ENCODE results near the gene SMIM36. TPM values are rescaled to one million over a fixed set of nuclear protein-coding genes. Genes with fewer than 3 reads are reported as not detected.
"Not testable (repeated sequence)": the region's sequence is repeated elsewhere in the genome, so short reads cannot be mapped to it uniquely, and the experiment has no call there.

Gene SMIM36
- total RNA-seq, 1 donor from 2014 or later: not detected

DNA sequence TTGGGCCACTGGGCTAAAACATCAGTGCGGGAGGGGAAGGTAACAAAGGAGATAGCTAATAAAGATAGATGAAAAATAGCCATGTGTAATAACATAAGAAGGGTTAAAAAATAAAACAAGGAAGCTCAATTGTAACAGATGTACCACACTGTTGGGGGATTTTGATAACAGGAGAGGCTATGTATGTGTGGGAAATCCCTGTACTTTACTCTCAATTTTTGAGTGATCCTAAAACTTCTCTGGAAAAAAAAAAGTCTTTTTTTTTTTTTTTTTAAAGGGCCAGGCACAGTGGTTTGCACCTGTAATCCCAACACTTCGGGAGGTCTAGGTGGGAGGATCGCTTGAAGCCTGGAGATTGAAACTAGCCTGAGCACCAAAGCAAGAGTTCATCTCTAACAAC lies 87.7 kb downstream of the SMIM36 start:
- DNase-seq: no peak
- ATAC-seq (ENCODE audit: poor library complexity): no peak
- intact Hi-C loops (cut with DNase I): no loop called here

GRCh38 chr17:55422828-55423164 lies 88.5 kb downstream of the SMIM36 start:
- ATAC-seq (ENCODE audit: poor library complexity); DNase-seq: not testable (repeated sequence)

DNA sequence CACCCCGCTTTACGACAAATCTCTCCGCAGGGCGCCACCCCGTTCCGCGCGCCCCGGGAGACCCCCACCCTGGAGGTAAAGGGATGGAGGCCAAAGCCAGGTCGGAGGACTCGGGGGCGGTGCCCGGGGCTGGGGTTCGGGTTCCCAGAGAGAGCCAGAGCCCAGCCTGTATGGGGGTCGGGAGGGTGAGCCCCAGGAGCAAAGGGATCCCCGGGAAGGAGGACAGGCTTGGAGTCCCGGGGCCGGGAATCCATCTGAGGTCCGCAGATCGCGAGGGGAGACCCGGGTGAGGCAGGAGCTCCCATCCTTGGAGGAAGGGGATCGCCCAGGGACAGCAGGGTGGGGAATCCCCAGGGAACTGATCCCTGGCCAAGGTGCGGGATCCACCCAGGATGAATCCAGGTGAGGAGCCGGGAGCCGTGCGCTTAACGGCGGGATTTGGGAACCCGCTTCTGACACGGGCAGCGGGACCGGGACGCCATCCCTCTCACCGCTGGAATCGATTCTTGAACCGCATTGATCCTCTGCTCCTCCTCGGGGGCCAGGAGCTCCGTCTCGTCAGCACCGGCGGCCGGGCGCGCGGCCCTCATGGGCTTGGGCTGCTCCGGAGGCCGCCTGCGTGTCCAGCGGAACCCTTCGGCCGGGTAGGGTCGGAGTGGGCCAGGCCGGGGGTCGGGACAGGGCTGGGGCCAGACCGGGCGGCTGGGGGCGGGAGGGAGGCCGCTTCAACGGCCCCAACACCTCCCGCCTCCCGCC lies 89.9 kb downstream of the SMIM36 start, which contains the start of gene MMD:
Gene MMD, minus strand, starts transcription at position 657 of the 756 bp plus-strand sequence. Its CDS starts 140 bp downstream, at position 517.
- ATAC-seq (ENCODE audit: poor library complexity) (peak; percentile 23), DNase-seq (no peak)
- intact Hi-C loops (cut with DNase I): no loop called here

More at GRCh38 chr17:55422828-55423164, 88.5 kb downstream of the SMIM36 start:
- intact Hi-C loops (cut with DNase I): not testable (repeated sequence)

DNA sequence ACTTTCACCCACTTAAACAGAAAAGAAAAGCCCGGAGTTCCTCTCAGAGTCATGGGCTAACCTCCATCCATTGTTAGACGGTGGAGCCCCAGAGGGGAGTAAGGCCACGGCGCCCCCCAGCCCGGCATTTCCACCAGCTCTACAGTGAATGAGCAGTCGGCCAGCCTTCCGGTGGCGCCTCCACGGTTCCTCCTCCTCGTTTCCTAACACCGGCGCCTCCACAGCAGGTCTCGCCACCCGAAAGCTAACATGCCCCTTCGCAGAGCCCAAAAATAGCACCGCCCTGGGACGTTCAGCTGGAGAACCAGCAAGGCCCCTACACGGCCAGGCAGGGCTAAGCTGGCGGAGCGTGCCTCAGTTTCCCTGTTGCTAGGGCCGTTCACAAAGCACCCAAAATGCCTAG lies 90.5 kb downstream of the SMIM36 start:
- peak; percentile 82 for DNase-seq
- ATAC-seq (ENCODE audit: poor library complexity): peak; percentile 61
- intact Hi-C loops (cut with DNase I): no loop called here

DNA sequence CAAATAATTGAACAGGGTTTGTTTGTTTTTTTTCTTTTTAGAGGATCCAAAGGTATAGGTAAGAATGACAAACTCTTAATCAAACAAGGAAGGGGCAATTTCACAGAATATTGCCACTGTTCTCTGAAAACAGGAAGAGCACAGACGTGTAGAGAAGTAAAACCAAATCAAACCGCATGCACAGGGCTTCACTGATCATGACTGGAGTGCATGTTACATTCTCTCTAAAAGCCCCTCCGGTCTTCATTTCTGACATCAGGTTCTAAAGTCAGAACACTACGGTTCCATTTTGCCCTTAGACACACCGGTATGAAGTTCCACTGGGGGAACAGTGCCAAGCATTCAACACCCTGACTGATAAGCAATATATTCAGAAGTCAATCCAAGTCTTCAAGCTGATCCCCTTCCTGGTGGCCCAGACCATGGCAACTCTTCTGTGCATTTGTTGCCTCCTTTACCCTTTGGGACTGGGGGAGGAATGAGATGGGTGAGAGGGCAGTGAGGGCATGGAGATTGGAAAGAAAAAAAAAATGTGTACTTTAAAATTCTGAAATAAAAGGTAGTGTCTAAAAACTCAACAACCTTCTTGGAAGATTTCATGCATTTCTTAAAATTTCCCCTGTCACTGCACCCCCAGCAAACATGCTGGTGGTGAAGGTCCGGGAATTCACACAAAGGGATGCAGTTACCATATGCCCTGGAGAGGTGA lies 91.0 kb downstream of the SMIM36 start:
- DNase-seq (no peak), ATAC-seq (ENCODE audit: poor library complexity) (no peak)
- intact Hi-C loops (cut with DNase I): no loop called here

DNA sequence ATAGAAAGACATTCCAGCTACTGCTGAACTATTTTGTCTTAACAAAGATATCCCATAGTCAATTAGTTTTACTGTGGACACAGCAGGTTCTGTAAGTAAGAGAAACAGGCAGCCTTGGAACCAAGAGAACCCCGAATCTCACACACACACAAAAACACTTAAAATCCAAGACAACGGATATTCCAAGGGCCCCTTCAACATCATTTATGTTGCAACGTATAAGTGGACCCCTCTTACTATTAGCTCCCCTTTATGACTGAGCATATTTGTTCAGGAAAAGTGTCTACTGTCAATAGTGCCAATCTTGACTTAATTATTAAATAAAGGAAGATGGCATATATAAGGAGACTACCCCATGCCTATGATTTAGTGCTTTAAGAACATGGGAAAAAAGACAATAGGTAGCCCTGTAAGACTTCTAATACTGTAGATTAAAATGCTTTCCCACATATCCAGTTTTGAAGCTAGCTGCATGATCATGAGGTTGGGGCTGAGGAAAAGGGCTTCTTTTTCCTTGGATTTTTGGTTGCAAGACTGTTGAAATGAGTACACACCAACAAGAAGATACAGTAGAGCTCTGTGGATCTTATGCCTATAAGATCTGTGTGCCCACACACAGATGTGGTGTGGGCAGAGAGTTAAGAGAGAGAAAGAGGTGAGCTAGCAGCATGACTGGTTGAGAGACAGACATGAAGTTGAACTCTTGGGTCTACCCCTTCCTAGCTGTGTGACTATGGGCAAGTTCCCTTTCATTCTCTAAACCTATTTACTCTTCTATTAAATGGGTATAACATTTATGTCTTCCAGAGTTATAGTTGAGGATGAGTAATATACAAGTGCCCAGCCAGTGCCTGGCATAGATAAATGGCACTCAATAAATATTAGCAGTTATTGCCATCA lies 92.6 kb downstream of the SMIM36 start:
- DNase-seq (no peak), ATAC-seq (ENCODE audit: poor library complexity) (no peak)
- intact Hi-C loops (cut with DNase I): loop anchor here (10.0 kb wide), 1 partner anchor 96 kb away; the partner anchor contains the start of gene SMIM36

DNA sequence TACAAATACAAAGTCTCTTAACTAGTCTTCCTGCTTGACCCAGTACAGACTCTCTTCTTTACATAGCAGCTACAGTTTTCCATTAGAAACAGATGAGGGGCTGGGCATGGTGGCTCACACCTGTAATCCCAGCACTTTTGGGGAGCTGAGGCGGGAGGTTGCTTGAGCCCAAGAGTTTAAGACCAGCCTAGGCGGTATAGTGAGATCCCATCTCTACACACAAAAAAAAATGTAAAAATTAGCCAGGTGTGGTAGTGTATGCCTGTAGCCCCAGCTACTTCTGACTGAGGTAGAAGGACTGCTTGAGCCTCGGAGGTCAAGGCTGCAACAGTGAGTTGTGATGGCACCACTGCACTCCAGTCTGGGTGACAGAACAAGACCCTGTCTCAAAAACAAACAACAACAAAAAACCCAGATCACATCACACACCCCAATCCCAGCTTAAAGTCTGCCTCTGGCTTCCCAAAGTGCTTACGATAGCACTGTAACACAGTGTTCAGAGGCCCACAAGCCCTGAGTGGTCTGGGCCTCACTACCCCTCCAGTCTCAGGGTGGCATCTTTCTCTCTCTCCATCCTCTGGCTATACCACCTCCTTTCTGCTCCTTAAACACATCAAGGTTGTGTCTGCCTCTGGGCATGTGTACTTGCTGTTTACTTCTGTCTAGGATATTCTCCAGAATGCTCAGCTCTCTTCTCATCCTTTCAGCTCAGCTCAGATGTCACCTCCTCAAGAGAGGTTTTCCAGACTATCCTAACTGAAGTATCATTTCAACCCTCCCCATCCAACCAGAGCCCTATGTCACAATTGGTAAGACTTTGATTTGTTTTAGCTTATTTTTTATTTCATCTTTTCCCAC lies 93.6 kb downstream of the SMIM36 start:
- DNase-seq (no peak), ATAC-seq (ENCODE audit: poor library complexity) (no peak)
- intact Hi-C loops (cut with DNase I): loop anchor here (10.0 kb wide), 1 partner anchor 97 kb away; the partner anchor contains the start of gene SMIM36

- ATAC-seq (ENCODE audit: poor library complexity) (peak; percentile 17), DNase-seq (no peak)
- intact Hi-C loops (cut with DNase I): loop anchor here (10.0 kb wide), 1 partner anchor 98 kb away; the partner anchor contains the start of gene SMIM36
Observed at GRCh38 chr17:55416470-55417052, 94.7 kb downstream of the SMIM36 start.

DNA sequence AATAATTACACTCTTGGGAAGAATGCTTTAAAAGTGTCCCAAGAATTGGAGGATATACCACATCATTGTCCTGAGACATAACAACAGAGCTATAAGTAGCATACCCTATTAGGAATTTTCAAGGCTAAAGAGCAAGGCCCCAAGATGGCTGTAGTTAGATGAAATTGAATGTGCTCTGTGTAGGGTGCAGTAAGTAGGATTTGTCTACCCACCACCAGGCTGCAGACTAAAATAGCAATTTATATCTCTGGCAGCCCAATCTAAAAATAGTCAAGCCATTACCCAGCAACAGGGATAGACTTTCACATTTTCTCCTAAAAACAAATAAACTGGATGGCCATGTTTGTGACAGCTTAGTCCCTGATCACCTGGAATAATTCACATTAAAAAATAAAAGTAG lies 95.3 kb downstream of the SMIM36 start:
- DNase-seq (no peak), ATAC-seq (ENCODE audit: poor library complexity) (peak; percentile 66)
- intact Hi-C loops (cut with DNase I): loop anchor here (10.0 kb wide), 1 partner anchor 99 kb away; the partner anchor contains the start of gene SMIM36

- intact Hi-C loops (cut with DNase I): loop anchor here (10.0 kb wide), 1 partner anchor 100 kb away; the partner anchor contains the start of gene SMIM36
- ATAC-seq (ENCODE audit: poor library complexity): no peak
Observed at GRCh38 chr17:55414983-55415382, 96.3 kb downstream of the SMIM36 start.

DNA sequence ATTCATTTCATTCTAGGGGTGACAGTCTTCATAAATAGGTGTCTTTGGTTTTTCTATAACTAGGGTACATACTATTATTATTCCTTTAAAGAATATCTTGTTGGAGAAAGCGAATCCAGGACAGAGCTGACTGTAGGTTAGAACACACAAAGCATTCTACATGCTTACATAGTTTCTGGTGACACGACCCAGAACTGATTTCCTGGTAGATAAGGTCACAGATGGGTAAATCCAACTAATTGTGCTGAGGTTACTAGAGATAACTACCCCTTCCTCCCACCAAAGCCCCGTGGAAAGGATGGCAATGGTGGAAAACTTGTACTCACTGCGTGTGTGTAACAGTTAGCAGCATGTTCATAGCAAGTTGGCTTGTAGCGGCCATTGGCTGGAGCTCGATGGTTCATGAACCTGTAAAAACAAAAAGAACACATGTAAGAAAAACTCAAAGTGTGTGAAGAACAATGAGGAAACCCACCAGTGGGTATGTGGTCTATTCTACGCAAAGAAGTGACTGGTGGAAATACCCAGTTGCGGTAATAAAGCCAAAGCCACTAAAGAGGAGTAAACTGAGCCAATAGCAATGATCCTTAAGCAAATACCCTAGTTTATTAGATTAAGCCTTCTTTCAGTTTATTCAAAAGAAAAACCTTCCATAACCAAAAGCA lies 97.3 kb downstream of the SMIM36 start:
- DNase-seq (no peak), ATAC-seq (ENCODE audit: poor library complexity) (no peak)
- intact Hi-C loops (cut with DNase I): loop anchor here (10.0 kb wide), 1 partner anchor 101 kb away; the partner anchor contains the start of gene SMIM36

More at GRCh38 chr17:55414983-55415382, 96.3 kb downstream of the SMIM36 start:
- no peak for DNase-seq

- intact Hi-C loops (cut with DNase I): loop anchor here (10.0 kb wide), 1 partner anchor 103 kb away; the partner anchor contains the start of gene SMIM36
- ATAC-seq (ENCODE audit: poor library complexity) (no peak), DNase-seq (no peak)
Observed at GRCh38 chr17:55411463-55411855, 99.8 kb downstream of the SMIM36 start.

DNA sequence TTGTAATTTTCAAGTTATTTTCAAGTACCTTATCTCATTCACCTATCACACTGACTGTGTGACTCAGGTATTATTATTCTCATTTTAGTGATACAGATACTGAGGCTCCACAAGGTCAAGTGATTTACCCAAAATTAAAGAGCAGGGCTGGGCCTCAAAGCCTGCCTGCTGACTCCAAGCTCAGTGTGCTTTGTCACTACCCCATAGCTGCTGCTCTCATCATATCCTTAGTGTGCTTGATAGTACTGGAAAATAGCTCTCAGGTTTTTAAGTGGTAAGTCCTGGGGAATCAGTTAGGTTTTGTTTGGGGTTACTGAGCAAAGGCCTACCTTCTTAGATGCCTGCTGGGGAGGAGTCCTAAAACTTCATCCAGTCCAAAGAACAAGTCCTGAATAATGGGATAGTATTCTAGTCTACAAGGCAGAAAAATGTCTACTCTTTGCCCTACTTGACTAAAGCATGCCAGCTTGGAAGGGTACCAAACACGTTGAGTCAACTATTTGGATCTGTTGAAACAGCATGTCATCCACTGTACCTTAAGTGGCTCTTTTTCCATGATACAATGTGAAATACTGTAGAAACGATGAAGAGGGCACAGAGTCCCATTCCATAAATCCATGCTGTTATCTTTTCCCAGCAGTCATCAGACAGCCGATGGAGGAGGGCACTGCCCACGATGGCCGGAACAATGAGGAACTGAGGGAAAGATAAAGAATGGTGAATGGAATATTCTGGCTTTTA lies 100.4 kb downstream of the SMIM36 start:
- DNase-seq (no peak), ATAC-seq (ENCODE audit: poor library complexity) (peak; percentile 65)
- intact Hi-C loops (cut with DNase I): loop anchor here (10.0 kb wide), 1 partner anchor 104 kb away; the partner anchor contains the start of gene SMIM36

DNA sequence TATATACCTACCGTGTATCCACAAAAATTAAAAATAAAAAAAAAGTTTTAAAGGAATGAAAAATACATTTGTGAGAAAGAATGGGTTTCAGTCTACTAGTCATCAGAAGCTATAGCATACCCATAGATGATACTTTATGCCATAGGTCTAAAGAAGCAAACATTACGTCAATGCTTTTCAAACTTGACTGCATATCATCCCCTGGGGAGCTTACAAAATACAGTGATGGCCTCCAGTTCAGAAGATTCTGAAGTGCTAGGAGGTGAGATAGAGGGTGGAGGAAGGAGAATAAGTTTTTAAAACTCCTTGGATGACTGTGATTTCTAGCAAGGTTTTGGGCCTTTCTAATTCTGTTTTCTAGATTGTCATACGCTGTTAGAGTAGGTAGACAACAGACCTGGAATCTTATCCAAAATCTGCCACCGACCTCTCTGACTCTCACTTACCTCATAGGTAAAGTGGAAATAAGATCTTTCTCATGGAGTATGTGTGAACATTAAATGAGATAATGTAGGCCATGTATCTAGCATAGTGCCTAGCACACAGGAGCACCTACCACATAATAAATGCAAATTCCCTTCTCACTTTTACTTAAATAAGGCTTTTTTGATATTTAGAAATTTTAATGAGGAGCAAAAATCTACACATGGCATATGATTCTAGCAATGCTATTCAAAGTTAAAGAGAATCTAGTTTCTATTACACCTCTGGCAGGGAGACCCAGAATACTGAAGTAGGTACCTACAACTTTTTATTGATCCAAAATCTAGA lies 102.0 kb downstream of the SMIM36 start:
- no peak for ATAC-seq (ENCODE audit: poor library complexity)
- no peak for DNase-seq
- intact Hi-C loops (cut with DNase I): no loop called here

All from Right ventricle myocardium superior (tissue), 1 donor.